Vagina (tissue), 2 donors: Measurements from ENCODE around the gene HOXD3.

Experiments used
- CTCF ChIP-seq, 3 experiments: fragments of 450-650 bp in 2 of 3; fragments of 200-600 bp in 1 of 3; sonication (generic) in 1 of 3; IDR thresholded peaks; one replicate each; pipeline ENCODE4 v1.5.1; 2017 to 2019; ENCODE audit warnings: antibody characterized with exemption in 3 of 3, mild to moderate bottlenecking in 2 of 3, moderate library complexity in 2 of 3
- POLR2A ChIP-seq, 2 donors: fragments of 450-650 bp; IDR thresholded peaks; one replicate each; pipeline ENCODE4 v1.6.1; 2017; ENCODE audit warnings: antibody characterized with exemption in 2 of 2, mild to moderate bottlenecking in 2 of 2, moderate library complexity in 2 of 2
- POLR2AphosphoS5 ChIP-seq, 2 donors: sonication (generic); formaldehyde crosslinking; IDR thresholded peaks; one replicate each; pipeline ENCODE4 v1.9.0; 2017; ENCODE audit warnings: antibody characterized with exemption in 2 of 2, mild to moderate bottlenecking in 2 of 2, low read depth in 1 of 2; ENCODE audit not compliant: insufficient read depth in 1 of 2

GRCh38 chr2:176114930-176115625, 42.0 kb upstream of the HOXD3 start:
- no peak for TF ChIP-seq CTCF (IDR thresholded peaks at IDR 0.05)
- no peak for TF ChIP-seq POLR2AphosphoS5 (IDR thresholded peaks at IDR 0.05; ENCODE audit: insufficient read depth in 1 of 2, low read depth in 1 of 2)
- no peak for TF ChIP-seq POLR2A (IDR thresholded peaks at IDR 0.05)
